Subcutaneous adipose tissue (tissue), 4 donors: ENCODE data around the gene RANBP3L. TPM values are rescaled to one million over a fixed set of nuclear protein-coding genes. Genes with fewer than 3 reads are reported as not detected.

Source experiments
- total RNA-seq, 4 donors: library from RNA; depleted of rRNA; stranded (reverse); fragments of >200 nt; gene quantifications; one replicate each; pipeline ENCODE4 v1.1.0, GENCODE V29; 2016
- TF ChIP-seq, protein P1 (sequence below): fragments of 450-650 bp; IDR thresholded peaks from one replicate; pipeline ENCODE4 v1.5.1; 2016; ENCODE audit warnings: low read depth, mild to moderate bottlenecking, control low read depth, antibody characterized with exemption, moderate library complexity

The RANBP3L gene
- total RNA-seq, 4 donors from 2014 or later = 4.2 to 17.4 (median 6.9) TPM

GRCh38 chr5:36240779-36241630 is 60.7 kb downstream of the RANBP3L start:
- TF ChIP-seq, protein P1, sequence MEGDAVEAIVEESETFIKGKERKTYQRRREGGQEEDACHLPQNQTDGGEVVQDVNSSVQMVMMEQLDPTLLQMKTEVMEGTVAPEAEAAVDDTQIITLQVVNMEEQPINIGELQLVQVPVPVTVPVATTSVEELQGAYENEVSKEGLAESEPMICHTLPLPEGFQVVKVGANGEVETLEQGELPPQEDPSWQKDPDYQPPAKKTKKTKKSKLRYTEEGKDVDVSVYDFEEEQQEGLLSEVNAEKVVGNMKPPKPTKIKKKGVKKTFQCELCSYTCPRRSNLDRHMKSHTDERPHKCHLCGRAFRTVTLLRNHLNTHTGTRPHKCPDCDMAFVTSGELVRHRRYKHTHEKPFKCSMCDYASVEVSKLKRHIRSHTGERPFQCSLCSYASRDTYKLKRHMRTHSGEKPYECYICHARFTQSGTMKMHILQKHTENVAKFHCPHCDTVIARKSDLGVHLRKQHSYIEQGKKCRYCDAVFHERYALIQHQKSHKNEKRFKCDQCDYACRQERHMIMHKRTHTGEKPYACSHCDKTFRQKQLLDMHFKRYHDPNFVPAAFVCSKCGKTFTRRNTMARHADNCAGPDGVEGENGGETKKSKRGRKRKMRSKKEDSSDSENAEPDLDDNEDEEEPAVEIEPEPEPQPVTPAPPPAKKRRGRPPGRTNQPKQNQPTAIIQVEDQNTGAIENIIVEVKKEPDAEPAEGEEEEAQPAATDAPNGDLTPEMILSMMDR = no peak

DNA sequence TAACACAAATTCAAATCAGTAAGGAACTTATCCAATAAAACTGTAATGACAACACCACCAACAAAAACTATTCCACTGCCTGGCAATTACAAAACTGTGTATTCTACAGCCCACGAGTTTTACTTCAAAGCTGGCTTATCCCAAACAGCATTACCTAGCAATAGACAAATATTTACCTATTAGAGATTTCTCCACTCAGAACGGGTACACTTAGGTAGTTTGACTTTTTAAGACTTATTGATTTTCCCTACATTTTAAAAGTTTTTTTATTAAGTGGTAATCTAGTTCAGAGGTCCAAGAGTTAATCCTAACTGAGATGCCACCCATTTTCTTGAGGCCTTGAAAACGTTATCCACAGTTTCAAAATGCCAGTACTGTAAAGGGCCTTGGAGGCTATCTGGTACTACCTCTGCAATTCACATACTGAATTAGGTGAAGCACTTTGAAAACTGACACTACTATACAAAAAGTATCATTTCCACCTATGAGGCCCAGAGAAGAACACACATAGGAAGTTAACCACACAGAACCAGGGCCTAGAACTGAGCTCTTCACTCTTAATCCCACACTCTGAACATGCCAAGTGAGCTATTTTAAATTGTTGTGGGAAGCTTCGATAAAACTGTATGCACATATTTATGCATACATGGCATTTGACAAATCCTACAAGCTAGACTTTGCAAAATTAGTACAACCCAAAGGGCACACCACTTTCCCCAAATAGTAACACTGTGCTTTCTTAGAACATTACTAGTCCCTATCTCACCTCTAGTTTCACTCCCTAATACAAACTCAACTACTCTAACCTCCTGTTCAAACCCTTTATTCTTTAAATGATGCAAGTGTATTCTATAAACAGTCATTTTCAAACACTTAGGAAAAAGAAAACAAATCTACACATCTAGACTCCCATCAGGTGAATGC is 62.1 kb downstream of the RANBP3L start:
- TF ChIP-seq, protein P1 = no peak

GRCh38 chr5:36238502-36239295 is 63.0 kb downstream of the RANBP3L start:
- TF ChIP-seq, protein P1 = no peak

DNA sequence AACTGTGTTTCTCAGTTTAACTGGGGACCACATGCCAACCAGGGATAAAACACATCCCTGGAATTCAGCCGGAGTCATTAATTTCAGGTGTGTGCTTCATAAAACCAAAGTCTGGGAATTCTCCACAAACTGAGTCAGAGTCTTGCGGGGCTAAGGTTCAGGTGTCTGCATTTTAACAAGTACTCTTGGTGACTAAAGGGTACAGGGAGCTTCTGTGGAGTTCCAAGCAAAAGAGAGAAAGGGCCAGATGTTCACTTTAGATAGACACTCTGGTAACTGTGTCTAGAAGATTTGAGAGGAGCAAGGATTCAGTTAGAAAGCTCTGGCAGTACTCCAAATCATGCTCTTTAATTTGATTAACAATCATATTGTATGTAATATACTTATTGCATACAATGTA is 64.0 kb downstream of the RANBP3L start:
- TF ChIP-seq, protein P1 = no peak

DNA sequence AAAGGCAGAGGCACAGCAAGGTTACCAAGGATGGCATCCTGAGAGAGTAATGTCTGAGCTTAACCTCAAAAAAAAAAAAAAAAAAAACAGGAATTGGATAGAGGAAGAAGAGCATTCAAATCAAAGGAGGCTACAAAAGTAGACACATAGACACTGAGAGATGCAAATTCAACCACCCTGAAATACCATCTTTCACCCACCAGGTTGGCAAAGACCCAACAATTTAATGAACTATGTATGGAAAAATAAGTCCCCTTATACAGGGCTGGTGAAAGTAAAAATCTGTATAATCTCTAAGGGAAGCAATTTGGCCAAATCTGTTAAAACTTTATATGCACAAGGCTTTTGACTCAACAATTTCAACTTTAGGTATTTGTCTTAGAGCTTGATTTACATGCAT is 64.9 kb downstream of the RANBP3L start:
- TF ChIP-seq, protein P1 = no peak

GRCh38 chr5:36232533-36232932 is 69.2 kb downstream of the RANBP3L start:
- TF ChIP-seq, protein P1 = no peak
